ENCODE measurements around the gene TSPAN9.

TSPAN9 gene, protein sequence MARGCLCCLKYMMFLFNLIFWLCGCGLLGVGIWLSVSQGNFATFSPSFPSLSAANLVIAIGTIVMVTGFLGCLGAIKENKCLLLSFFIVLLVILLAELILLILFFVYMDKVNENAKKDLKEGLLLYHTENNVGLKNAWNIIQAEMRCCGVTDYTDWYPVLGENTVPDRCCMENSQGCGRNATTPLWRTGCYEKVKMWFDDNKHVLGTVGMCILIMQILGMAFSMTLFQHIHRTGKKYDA

DNA sequence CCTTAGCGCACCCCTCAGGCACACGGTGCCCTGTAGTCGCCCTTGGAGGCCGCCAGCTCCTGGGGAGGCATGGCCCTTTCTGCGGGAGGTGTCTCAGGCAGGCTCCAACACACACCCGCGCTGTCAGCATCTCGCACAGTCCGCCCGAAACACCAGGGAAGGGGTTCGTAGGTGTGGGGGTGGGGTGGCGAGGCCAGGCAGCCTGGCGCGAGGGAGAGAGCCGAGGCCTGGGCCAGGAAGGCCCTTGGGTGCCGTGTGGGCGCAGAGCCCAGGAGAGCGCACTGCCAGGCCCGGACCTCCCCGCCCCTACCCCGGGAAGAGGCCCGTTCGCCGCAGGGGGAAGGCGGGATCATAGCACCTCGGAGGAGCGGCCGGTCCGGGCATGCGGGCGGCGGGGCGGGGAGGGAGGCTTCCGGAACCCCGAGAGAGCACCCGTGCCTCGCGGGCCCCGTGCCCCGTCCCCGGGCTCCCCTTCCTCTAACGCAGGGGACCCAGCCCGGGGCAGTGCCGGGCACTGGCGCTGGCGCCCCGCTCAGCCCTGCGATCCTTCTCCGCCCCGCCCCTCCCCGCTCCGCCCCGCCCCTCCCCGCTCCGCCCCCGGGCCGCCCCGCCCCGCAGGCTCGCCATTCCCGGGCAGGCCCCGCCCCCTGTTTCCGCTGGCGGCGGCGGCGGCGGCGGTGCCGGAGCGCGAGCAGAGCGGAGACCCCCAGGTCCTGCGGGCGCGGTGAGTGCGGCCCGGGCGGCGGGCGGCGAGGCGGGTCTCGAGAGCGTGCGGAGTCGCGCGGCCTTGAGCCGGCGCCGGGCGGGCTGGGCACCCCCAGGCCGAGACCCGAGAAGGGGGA, at the start of gene TSPAN9:
Gene TSPAN9, plus strand, starts transcription at position 650 of the 842 bp plus-strand sequence. CDS start 123,815 bp downstream, outside the sequence.
- TF ChIP-seq, protein P1, sequence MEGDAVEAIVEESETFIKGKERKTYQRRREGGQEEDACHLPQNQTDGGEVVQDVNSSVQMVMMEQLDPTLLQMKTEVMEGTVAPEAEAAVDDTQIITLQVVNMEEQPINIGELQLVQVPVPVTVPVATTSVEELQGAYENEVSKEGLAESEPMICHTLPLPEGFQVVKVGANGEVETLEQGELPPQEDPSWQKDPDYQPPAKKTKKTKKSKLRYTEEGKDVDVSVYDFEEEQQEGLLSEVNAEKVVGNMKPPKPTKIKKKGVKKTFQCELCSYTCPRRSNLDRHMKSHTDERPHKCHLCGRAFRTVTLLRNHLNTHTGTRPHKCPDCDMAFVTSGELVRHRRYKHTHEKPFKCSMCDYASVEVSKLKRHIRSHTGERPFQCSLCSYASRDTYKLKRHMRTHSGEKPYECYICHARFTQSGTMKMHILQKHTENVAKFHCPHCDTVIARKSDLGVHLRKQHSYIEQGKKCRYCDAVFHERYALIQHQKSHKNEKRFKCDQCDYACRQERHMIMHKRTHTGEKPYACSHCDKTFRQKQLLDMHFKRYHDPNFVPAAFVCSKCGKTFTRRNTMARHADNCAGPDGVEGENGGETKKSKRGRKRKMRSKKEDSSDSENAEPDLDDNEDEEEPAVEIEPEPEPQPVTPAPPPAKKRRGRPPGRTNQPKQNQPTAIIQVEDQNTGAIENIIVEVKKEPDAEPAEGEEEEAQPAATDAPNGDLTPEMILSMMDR (conservative IDR thresholded peaks at IDR 0.05), result no peak
- H3K27ac ChIP-seq, result peak within 1 kb of the TSS; percentile 88

DNA sequence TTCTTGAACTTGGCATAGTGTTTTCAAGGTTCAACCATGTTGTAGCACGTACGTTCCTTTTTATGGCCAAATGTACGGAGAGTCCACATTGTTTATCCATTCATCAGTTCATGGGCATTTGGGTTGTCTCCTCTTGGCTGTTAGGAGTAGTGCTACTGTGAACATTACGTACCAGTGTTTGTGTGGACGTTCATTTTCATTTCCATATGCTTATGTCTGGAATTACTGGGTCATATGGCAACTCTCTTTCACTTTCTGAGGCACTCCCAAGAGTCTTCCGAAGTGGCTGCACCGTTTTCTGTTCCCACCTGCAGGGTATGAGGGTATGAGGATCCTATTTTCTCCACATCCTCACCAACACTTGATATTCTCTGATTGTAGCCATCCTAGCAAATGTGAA, 49.1 kb upstream of the TSPAN9 start:
- TF ChIP-seq, protein P1 (conservative IDR thresholded peaks at IDR 0.05), result no peak

DNA sequence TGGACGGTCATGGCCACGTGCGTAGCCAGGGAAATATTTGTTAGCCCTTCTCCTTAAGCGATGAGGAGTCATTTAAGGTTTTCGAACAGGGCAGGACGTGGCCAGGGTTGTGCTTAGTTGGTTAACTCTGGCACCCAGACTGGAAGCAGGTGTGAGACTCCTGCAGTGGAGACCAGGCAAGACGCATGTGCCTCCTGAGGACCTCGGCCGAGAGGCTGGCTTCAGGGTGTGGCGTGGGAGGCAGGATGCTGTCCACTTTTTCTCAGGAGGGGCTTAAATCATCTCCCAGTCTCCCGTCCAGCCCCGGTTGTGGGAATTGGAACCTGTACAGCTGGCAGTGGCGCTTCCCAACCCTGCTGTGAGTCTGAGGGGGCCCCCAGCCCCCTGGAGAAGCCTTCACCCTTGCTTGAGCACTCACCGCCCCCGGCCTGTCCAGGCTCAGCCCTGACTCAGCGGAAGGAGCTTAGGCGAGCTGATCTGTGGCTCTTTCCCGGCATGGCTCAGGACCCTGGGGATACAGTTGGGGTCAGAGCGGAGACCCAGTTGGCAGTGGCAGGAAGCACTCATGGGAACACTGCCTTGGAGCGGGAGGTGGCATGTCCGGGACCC, 46.3 kb upstream of the TSPAN9 start:
- H3K27ac ChIP-seq, result no peak overlapping the region
- TF ChIP-seq, protein P1 (conservative IDR thresholded peaks at IDR 0.05), result no peak

More for the DNA sequence above, 49.1 kb upstream of the TSPAN9 start:
- H3K27ac ChIP-seq, result no peak overlapping the region

DNA sequence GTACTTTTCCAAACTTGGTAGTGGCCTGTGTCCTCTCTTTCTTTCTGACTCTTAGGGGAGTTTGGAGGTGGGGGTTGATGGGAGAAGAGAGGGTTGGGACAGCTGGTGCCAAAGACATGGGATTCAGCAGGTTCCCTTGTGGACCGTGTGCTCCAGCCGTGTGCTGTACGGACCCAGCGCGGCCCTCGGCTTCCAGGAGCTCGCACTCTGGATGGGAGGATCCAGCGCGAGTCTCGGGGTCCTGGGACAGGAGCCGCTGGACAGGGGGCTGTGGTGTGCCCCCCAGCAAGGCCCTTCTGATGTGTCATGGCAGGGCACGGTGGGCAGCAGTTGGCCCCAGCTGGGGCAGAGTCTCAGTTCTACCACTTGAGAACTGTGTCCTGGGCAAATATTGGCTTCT, 45.0 kb upstream of the TSPAN9 start:
- TF ChIP-seq, protein P1 (conservative IDR thresholded peaks at IDR 0.05), result no peak

DNA sequence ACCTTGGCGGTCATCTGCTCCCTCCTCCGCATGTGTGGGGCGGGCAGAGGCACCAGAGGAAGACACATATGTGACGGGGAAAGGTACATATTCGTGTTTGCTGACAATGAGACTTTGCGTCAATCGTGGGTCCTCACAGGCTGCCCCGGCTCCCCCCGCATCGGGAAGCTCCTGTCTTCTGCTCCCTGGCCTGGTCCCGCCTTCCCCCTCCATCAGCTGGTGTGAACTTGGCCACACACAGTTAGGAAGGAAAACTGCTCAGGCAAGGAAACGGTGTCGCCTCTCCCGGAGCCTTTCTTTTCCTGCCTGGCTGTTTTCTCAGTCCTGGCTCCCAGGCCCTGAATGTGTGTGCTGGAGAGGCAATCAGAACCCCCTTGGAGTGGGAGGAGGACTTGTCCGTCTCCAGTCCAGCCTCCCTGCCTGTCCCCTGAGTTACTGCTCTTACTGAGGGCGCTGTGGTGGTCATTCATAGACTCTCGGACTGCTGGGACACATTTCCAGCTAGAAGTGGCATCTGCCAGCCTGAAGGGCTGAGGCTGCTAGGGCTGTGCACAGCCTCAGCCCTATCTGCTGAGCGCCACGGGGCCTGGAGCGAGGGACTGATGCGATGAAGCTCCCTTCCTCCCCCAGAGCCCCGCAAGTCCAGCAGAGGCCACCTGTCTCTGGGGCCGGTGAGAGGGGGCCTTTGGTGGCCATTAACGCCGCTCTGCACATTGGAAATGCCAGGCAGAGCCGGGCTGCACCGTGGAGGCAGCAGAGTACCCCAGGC, 44.2 kb upstream of the TSPAN9 start:
- H3K27ac ChIP-seq, result no peak overlapping the region
- TF ChIP-seq, protein P1 (conservative IDR thresholded peaks at IDR 0.05), result no peak

More for the DNA sequence above, 45.0 kb upstream of the TSPAN9 start:
- no peak overlapping the region for H3K27ac ChIP-seq

DNA sequence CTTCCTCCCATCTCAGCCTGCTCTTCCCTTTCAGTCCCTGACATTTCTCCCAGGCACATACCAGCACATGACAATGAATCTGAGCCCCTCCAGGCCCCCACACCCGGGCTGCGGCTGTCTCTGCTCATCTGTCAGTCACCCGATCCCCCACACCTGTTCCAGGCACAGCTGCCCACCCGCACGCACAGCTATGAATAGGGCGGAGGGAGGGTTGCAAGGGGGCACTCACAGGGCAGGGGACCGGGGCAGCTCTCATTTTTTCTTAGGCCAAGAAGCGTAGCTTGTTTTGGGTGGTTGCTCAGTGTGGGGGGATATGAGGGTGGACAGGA, 43.7 kb upstream of the TSPAN9 start:
- TF ChIP-seq, protein P1 (conservative IDR thresholded peaks at IDR 0.05), result no peak
- no peak overlapping the region for H3K27ac ChIP-seq
